ENCODE results near the gene FRS2. TPM values are rescaled to one million over a fixed set of nuclear protein-coding genes. Genes with fewer than 3 reads are reported as not detected.

The FRS2 gene
- total and polyA plus RNA-seq, 2 donors (not counting 1 experiment from before 2014, with no cell fraction given), result 11.3 to 33.7 TPM

DNA sequence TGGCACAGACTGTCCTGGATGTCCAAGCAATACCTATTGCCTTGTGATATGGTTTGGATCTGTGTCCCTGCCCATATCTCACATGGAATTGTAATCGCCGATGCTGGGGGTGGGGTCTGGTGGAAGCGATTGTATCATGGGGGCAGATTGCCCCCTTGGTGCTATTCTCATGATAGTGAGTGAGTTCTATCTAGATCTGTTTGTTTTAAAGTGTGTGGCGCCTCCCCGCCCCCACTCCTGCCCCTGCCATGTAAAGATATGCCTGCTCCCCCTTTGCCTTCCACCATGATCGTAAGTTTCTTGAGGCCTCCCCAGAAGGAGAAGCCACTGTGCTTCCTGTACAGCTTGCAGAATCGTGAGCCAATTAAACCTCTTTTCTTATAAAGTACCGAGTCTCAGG, 157.3 kb downstream of the FRS2 start:
- H3K27me3 ChIP-seq (replicated peaks in 1 of 4; ENCODE audit: control extremely low read depth in 1 of 4, control insufficient read depth in 3 of 4, insufficient read depth in 4 of 4, low read length in 3 of 4), result peaks cover 0 to 4% (median 0%) of the 10 kb centered on the region in 4 experiments
- no peak overlapping the region for H3K9ac ChIP-seq (ENCODE audit: low read length)
- DNase-seq, result no peak
- no peak overlapping the region for H3K4me2 ChIP-seq (replicated peaks; ENCODE audit: low read depth, low read length, poor library complexity, severe bottlenecking)
- CTCF ChIA-PET, result interaction anchor here (0.9 kb wide), 1 partner anchor 9 kb away, joined by 3 read pairs; no protein-coding TSS in a partner anchor
- ATAC-seq (ENCODE audit: low read depth), result no peak
- no peaks in the 10 kb centered on the region for H3K9me3 ChIP-seq (ENCODE audit: control extremely low read depth in 1 of 3, control insufficient read depth in 2 of 3, insufficient read depth in 1 of 3, low read length in 2 of 3)
- H4K20me1 ChIP-seq (ENCODE audit: control insufficient read depth, insufficient read depth, low read length, poor library complexity, severe bottlenecking), result no peaks in the 10 kb centered on the region
- no peak overlapping the region for H3K27ac Mint-ChIP-seq
- no peaks in the 10 kb centered on the region for H3K4me1 Mint-ChIP-seq
- H3K36me3 ChIP-seq (replicated peaks in 1 of 2; ENCODE audit: control extremely low read depth in 1 of 2, control insufficient read depth in 1 of 2, extremely low read depth in 1 of 2, insufficient read depth in 2 of 2, low read length in 1 of 2), result no peaks in the 10 kb centered on the region
- no peaks in the 10 kb centered on the region for H3K79me2 ChIP-seq (ENCODE audit: control insufficient read depth, insufficient read depth, low read length)
- no peaks in the 10 kb centered on the region for H3K9me3 Mint-ChIP-seq (ENCODE audit: insufficient read depth)
- H3K4me3 ChIP-seq (ENCODE audit: control extremely low read depth in 1 of 5, extremely low read depth in 1 of 5, insufficient read depth in 1 of 5, low read depth in 2 of 5, low read length in 4 of 5), result no peak overlapping the region
- intact Hi-C loops (cut with micrococcal nuclease), result no loop called here
- TF ChIP-seq CTCF (IDR thresholded peaks at IDR 0.05) (no peak), EZH2 (IDR thresholded peaks at IDR 0.05; ENCODE audit: borderline replicate concordance, insufficient read depth, low read depth, low read length, poor library complexity, severe bottlenecking) (no peak)
- no peaks in the 10 kb centered on the region for H3K4me1 ChIP-seq (ENCODE audit: control insufficient read depth in 2 of 2, insufficient read depth in 2 of 2, low read length in 2 of 2)
- no peak overlapping the region for H2AFZ ChIP-seq (ENCODE audit: insufficient read depth, low read depth, low read length, poor library complexity, severe bottlenecking)
- no CpG with 5 or more reads among the region's 8 CpGs for WGBS (ENCODE audit: insufficient coverage)
- H3K4me3 Mint-ChIP-seq, result no peak overlapping the region
- peaks cover 3% of the 10 kb centered on the region for H3K27me3 Mint-ChIP-seq
- POLR2A ChIA-PET, result no interaction called here
- no peak overlapping the region for H3K27ac ChIP-seq (ENCODE audit: low read length in 2 of 2)

Small RNA genes within 50 kb of the gene (small RNA-seq; reads per million reads assigned to genes)
- not detected for gene MIR3913-1 (ENCODE audit: insufficient read length, low read depth, low replicate concordance)

Other genes with a start within 250 kb of the FRS2 start
- gene CPSF6, start 230.8 kb upstream of the FRS2 start, total RNA-seq, result 108 and 114 TPM in 2 replicates
- gene CPSF6, start 230.8 kb upstream of the FRS2 start, polyA plus RNA-seq, result 22.3 and 29.1 TPM in 2 replicates
- gene LYZ, start 122.0 kb upstream of the FRS2 start, total RNA-seq, result 5.5 and 8.5 TPM in 2 replicates
- gene LYZ, start 122.0 kb upstream of the FRS2 start, polyA plus RNA-seq, result 21.1 and 22.7 TPM in 2 replicates
- 15.2 and 18.0 TPM in 2 replicates for gene YEATS4, start 110.6 kb upstream of the FRS2 start, total RNA-seq
- gene YEATS4, start 110.6 kb upstream of the FRS2 start, polyA plus RNA-seq, result 17.7 and 71.5 TPM in 2 replicates
- 125 TPM in 2 replicates for gene CCT2, start 115.1 kb downstream of the FRS2 start, total RNA-seq
- 58.2 and 160 TPM in 2 replicates for gene CCT2, start 115.1 kb downstream of the FRS2 start, polyA plus RNA-seq
- not detected in 2 replicates for gene LRRC10, start 140.5 kb downstream of the FRS2 start, total RNA-seq
- not detected in 2 replicates for gene LRRC10, start 140.5 kb downstream of the FRS2 start, polyA plus RNA-seq
- gene BEST3, start 228.9 kb downstream of the FRS2 start, total RNA-seq, result not detected in 2 replicates
- not detected in 2 replicates for gene BEST3, start 228.9 kb downstream of the FRS2 start, polyA plus RNA-seq